Measurements from ENCODE around the gene ARHGEF26.

ARHGEF26 gene

DNA sequence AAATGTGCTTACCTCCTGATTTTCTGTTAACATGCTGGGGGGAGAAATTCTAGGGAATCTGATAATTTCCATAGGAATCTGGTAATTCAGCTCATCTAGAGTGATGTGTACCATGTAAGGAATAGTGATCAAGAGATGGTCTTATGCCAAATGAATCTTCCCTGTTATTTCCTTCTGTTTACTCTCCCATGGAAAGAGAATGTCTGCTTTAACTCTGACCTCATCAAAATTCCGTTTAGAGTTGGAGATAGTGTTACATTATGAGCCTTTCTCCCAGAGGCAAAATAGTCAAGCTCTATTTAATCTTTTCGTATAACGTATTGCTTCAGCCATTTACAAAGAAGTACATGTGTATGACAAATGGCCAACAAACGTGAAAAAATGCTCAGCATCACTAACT, 76.6 kb downstream of the ARHGEF26 start:
- DNase-seq (ENCODE audit: low read depth) = no peak

DNA sequence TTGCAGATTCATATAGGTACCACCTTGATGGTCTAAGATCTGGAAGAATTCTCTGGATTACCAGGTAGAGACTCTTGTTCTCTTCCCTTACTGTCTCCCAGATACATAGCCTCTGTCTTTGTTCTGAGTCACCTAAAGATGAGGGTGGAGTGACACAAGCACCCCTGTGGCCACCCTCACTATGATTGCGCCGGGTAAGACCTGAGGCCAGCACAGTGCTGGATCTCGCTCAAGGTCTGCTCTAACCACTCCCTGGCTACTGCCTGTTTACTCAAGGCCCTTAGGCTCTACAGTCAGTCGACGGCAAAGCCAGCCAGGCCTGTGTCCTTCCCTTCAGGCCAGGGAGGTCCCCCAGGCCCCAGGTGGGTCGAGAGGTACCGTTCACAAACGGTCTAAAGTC, 88.3 kb downstream of the ARHGEF26 start:
- no peak for DNase-seq (ENCODE audit: low read depth)

GRCh38 chr3:154210986-154211385, 89.8 kb downstream of the ARHGEF26 start:
- DNase-seq (ENCODE audit: low read depth) = no peak

DNA sequence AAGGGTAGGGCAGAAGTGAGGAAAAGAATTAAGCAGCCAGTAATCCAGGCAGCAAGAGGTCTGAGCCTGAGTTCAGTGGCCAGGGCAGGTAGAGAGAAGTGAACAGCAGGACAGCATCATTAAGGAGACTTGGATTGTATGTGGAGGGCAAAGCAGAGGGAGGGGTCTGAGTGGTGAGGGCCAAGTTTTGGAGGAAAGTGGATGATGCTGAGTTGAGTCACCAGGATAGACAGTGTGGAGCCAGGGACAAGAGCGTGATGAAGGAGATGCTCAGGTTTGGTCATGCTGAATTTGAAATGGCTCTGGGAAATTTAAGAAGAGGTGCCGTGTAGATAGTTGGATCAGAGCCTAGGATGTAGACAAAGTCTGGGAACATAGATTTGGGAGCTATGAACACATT, 93.1 kb downstream of the ARHGEF26 start:
- no peak for DNase-seq (ENCODE audit: low read depth)

DNA sequence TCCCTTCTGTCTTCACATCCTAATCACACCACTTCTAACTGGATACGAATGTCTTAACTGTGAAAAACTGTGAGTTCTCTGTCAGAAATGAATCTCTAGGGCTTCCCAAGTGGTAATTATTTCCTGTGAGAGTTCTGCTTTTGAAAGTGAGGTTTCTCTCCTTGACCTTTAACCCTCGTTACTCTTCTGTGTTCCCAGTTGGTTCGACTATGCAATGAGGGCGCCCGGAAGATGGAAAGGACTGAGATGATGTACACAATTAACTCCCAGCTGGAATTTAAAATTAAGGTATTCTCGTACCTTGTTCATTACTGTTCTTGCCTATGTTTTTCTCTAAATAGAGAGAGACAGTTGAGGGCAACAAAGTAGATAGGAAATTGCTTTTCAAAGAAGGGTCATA, 96.5 kb downstream of the ARHGEF26 start:
- no peak for DNase-seq (ENCODE audit: low read depth)

GRCh38 chr3:154218728-154219127, 97.5 kb downstream of the ARHGEF26 start:
- DNase-seq (ENCODE audit: low read depth) = no peak

DNA sequence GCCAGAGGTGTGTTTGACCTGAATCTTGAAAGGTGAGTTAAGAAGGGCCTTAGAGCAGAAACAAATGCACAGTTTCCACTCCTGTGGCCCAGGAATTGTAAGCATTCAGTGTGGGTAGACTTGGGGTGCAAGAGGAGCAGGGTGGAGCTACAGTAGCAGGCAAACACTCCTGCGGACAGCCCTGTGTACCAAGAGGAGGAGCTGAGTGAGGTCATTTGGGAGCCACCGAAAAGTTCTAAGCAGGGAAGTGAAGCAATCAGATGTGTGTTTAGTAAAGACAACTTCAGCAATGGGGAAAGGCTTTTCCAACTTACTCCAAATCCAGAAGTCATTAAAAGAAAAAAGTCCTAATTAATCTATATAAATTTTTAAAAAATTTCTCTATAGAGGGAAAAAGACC, 99.3 kb downstream of the ARHGEF26 start:
- DNase-seq (ENCODE audit: low read depth) = no peak

- DNase-seq (ENCODE audit: low read depth) = no peak
Measured at GRCh38 chr3:154223519-154223918, 102.3 kb downstream of the ARHGEF26 start.

DNA sequence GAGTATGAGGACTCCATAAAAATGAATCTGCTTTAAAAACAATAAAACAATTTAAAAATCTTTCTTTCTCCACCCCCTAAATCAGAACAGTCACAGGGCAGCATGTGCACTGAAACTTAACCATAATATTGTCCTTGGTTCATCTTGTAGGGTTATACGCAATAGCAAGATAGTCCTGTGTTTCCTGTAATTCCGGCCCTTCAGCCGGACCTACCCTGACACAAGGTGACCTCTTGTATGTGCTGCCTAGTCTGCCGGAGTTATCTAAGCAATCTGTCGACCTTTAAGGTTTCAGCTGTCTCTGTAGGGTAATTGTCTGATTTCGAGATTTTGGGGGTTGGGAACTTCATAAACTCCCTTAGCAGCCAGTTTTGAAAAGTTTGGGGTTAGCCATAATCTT, 103.2 kb downstream of the ARHGEF26 start:
- no peak for DNase-seq (ENCODE audit: low read depth)

GRCh38 chr3:154224866-154225265, 103.7 kb downstream of the ARHGEF26 start:
- no peak for DNase-seq (ENCODE audit: low read depth)

DNA sequence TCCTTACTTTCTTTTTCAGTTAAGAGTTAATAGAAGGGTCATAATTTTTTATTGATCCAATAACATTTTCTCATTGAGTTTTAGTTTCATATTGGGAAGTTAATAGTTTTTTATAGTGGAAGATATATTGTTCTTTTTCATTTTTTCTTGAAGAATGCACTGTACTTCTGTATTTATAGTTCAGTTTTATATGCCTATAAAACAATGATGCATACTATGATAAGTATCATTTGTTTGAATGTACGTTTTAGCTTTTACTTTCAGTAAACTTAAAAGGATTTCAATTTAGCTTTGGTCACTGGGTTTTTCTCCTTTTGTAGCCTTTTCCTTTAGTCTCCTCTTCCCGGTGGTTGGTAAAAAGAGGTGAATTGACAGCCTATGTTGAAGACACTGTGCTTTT, 104.3 kb downstream of the ARHGEF26 start:
- DNase-seq (ENCODE audit: low read depth) = no peak

GRCh38 chr3:154227531-154227930, 106.3 kb downstream of the ARHGEF26 start:
- no peak for DNase-seq (ENCODE audit: low read depth)

DNA sequence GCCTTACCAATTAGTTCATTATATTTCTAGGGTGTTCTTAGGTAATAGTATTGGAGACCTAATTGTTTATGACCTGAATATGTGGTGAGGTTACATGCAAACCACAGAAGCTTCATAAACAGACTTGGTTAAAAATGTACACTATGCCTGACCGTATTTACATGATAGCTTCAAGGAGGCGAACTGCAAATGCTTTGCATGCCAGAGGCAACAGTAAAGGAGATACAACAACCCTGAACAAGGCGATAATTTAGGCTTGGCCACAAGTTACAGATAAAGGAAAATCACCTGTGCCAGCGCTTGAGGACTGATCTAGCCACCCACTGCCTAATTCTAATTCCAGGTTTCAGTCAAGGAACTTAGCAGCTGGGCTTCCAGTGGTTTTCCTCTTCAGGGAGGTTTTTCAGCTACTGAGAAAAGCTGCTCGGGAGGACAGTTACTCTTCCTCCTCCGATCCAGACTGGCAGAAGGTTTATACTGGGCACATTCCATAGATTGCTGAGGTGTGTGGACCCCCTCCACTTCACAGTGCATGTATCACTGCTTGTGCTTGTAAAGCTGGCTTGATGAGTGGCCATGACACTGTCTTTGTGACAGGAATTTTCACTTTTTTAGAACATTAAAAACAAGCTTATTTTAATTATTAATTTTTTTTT, 107.5 kb downstream of the ARHGEF26 start:
- DNase-seq (ENCODE audit: low read depth) = no peak

DNA sequence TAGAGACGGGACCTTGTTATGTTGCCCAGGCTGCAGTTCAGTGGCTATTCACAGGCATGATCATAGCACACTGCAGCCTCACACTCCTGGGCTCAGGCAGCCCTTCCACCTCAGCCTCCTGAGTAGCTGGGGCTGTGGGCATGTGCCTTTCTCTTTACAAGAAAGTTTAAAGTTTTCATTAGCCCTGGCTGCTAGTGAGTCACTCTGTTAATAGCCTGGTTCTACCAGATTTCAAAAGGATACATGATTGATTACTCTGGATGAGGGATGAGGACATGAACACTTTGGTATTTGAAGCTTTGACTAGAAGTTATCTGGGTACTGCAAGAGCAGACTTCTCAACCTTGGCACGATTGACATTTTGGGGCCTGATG, 108.0 kb downstream of the ARHGEF26 start:
- DNase-seq (ENCODE audit: low read depth) = no peak

- DNase-seq (ENCODE audit: low read depth) = peak; percentile 26
Measured at GRCh38 chr3:154235330-154235729, 114.1 kb downstream of the ARHGEF26 start.

DNA sequence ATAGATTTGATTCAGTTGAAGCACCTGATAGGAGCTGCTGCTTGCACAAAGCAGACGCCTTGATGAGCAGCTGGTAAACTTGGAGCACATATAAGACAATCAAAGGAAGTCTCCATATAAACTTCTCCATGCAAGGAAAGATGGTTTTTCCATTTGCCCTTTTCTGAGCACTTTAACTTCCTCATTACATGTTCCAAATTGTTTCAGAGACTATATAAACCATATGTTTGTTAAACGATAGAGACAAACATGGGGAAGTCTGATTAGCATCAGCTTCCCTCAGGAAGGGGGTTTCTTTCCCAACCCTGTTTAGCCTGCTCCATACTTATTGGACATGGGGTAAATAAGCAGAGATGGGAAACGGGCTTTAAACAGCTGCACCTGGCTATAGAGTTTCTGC, 115.1 kb downstream of the ARHGEF26 start:
- no peak for DNase-seq (ENCODE audit: low read depth)

DNA sequence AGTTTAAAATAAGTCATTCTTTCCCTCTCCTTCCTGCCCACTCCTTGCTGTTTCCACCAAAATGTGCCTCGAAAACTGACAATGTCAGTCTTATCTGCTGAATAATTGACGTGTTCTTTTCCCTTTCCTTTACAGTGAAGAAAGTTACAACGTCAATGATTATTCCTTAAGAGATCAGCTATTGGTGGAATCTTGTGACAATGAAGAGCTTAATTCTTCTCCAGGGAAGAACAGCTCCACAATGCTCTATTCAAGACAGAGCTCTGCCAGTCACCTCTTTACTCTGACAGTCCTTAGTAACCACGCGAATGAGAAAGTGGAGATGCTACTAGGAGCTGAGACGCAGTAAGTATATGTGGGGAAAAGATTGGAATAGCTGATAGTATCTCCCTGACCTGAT, 119.0 kb downstream of the ARHGEF26 start:
- DNase-seq (ENCODE audit: low read depth) = no peak

GRCh38 chr3:154241496-154241895, 120.3 kb downstream of the ARHGEF26 start:
- no peak for DNase-seq (ENCODE audit: low read depth)

DNA sequence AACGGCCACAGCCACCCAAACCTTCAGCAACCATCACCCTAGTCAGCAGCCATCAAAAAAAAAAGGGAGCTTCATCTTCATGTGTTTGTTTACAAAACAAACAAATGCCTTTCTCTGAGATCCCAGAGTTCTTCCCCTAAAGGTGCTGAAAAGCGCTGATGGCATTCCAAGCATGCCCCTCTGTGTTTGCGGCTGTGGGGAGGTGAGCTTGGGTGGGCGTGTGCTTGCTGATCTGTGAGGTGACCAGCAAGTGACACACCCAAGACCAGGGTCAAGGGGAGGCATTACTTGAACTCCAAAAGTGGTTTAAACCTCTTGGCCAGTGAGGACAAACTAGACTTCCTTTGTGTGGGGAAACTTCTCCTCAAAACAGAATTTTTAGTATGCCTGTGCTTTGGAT, 121.6 kb downstream of the ARHGEF26 start:
- DNase-seq (ENCODE audit: low read depth) = no peak

DNA sequence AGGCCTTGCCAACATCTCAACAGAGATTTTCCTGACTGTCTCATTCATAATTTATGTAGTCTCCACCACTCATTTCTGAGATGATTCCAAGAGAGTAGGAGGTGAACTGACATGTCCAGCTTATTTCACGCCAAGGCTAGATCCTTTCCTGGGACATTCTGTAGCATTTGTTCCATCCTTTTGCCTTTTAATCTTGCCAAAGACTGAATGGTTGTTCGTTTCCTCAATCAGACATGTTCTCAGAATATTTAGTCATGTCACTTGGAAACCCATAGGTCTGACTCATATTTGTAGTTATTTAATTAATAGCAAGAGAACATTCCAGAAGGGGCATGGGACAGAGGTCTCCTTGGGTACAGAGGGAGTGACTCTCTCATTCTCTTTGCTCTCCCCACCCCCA, 122.2 kb downstream of the ARHGEF26 start:
- DNase-seq (ENCODE audit: low read depth) = peak; percentile 56

GRCh38 chr3:154244644-154245043, 123.5 kb downstream of the ARHGEF26 start:
- DNase-seq (ENCODE audit: low read depth) = peak; percentile 53

GRCh38 chr3:154247806-154248415, 126.7 kb downstream of the ARHGEF26 start:
- no peak for DNase-seq (ENCODE audit: low read depth)

GRCh38 chr3:154250291-154250690, 129.1 kb downstream of the ARHGEF26 start:
- DNase-seq (ENCODE audit: low read depth) = no peak

GRCh38 chr3:154251610-154252009, 130.4 kb downstream of the ARHGEF26 start:
- no peak for DNase-seq (ENCODE audit: low read depth)

Data from EH (cell line).